Ecto neural progenitor cell (in vitro differentiated cells): ENCODE measurements around the gene ENOX1.
"Not testable (repeated sequence)": the region's sequence is repeated elsewhere in the genome, so short reads cannot be mapped to it uniquely, and the experiment has no call there.

Source experiments
- DNase-seq: peaks from one replicate; pipeline ENCODE4 v3.0.0-alpha.2; 2018; ENCODE audit warnings: low spot score

Gene ENOX1

GRCh38 chr13:43203781-43204180 is 583.0 kb downstream of the ENOX1 start:
- DNase-seq = no peak

GRCh38 chr13:43200736-43201135 is 586.0 kb downstream of the ENOX1 start:
- no peak for DNase-seq

DNA sequence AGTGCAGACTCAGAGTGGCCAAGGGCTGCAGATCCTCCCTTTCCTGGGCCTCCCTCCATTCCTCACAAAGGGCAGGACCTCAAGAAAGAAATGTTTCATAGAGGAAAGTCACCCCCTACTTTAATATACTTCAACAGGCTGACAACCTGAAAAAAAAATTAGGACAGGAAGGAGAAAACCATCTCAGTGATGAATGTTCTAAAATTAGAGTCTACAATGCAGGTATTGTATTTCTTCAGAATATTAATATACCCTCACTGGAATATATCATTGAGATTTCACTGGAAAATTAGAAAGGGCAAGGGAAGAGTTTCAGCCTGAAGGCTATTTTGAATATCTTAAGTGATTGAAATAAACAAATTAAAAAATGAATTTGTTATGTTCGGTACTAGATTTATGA is 586.5 kb downstream of the ENOX1 start:
- DNase-seq = no peak

- no peak for DNase-seq
Observed at GRCh38 chr13:43196750-43197370, 589.9 kb downstream of the ENOX1 start.

DNA sequence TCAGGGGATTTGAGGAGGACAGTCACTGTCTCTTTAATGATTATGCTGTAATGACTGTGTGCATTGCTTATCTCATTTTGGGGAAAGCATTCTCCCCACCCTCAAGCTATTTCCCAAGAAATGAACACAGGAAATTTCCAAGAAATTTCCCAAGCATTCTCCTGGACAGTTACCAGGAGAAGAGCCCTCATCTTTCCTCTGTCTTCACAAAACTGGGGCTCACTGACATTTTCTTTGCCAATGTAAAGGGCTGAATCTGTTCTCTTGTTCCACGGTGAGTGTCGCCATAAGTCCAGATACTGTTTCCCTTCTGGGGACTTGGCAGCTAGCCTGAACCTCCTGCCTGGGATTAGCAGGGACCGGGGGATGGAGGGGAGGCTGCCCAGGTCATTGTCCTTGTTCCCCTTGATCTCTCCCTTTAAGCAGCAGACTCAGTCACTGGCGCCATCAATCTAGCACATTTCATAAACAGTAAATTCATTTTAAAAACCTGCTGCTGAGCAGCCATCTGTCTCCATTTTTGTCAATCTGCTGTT is 590.6 kb downstream of the ENOX1 start:
- no peak for DNase-seq

- no peak for DNase-seq
Observed at GRCh38 chr13:43195551-43195950, 591.2 kb downstream of the ENOX1 start.

GRCh38 chr13:43195112-43195511 is 591.7 kb downstream of the ENOX1 start:
- no peak for DNase-seq

DNA sequence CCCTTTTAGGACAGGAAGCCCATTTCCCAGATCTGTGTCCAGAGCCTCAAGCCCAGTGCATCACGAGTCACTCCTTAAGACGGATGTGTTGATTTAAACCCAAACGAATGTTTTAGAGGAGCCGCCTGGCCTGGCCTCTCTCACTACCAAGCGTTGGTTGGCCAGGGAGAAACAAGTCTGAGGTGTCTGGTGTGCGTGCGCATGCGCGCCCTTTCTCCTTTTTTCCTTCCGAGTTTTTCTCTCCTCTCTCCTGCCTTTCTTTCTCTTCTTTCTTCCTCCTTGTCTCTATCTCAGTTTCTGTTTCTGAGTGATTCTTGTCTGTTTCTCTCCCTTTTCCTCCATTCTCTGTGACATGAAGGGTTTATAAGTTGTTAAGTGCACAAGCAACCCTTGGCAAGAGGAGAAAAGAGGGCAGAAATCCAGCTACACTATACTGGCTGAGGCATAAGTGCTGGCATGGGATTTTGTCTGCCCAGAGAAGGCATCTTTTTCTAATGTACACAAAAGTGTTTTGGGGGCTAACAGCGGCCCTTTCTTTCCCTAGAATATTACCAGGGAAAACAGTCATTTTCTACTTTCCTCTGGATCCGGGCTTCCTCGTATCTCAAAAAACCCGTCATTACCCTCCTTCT is 592.9 kb downstream of the ENOX1 start:
- DNase-seq = no peak

DNA sequence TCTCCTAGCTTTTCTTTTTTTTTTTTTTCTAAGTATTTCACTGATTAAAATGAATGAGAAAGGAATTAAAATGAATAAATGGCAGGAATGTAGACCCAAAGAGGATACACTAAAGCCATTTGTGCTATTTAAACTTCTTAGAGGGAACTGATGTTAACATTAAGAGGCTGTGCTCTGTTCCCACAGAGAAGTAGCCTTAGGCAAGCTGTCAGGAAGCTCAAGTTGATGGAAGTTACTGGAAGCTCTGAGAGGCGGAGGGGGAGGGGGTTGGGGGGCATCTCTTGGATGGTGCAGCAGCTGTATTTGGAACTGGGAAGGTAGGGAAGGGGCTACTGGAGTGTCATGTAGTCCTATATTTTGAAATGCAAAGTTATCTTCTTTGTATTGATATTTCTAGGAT is 595.2 kb downstream of the ENOX1 start:
- DNase-seq = no peak

GRCh38 chr13:43185226-43185625 is 601.5 kb downstream of the ENOX1 start:
- DNase-seq = no peak

DNA sequence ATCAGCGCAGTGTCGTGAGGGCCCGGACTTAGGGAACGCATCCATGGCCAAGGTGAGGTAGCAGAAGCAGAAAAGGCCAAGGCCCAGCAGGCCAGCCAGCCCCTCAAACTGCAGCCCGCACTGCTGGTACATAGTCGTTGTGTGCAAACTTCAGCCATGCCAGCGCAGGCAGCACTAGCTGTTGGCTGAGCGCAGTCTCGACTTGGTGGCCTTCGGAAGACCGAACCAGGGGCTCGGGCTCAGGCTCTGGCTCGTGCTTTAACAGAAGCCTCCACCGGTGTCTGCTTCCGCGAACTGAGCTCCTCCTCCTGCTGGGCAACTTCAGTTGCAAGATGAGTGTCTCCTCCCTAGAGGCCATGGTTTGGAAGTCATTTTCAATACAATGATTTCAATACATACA is 605.9 kb downstream of the ENOX1 start:
- DNase-seq = no peak

DNA sequence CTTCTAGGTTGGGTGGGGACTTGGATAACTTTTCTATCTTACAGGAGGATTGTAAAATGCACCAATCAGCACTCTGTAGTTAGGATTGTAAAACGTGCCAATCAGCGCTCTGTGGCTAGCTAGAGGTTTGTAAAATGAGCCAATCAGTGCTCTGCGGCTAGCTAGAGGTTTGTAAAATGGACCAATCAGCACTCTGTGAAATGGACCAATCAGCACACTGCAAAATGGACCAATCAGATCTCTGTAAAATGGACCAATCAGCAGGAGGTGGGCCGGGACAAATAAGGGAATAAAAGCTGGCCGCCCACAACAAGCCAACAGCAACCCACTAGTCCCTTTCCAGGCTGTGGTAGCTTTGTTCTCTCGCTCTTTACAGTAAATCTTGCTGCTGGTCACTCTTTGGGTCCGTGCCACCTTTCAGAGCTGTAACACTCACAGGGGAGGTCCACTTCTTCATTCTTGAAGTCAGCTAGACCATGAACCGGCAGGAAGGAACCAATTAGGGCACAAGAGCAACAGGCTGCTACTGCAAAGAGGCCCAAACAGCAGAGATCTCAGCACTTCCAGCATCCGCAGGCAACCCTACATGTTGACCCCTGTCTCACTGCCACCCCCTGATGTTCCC is 606.6 kb downstream of the ENOX1 start:
- DNase-seq = no peak

GRCh38 chr13:43171489-43171888 is 615.3 kb downstream of the ENOX1 start:
- no peak for DNase-seq

- DNase-seq = no peak
Observed at GRCh38 chr13:43170506-43170905, 616.3 kb downstream of the ENOX1 start.

DNA sequence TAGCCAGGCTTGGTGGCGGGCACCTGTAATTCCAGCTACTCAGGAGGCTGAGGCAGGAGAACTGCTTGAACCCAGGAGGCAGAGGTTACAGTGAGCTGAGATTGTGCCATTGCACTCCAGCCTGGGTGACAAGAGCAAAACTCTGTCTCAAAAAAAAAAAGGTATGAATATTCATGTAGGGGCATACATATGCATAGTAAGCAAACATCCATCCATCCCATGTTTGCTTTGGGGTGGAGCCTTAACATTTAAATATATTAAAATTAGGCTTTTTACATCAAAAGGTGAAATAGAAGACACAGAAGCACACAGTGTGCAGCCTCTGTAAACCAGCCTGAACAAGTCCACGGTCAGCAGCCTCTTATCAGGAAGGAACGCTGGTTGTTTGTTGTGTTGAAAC is 618.3 kb downstream of the ENOX1 start:
- not testable (repeated sequence) for DNase-seq

GRCh38 chr13:43167731-43168130 is 619.0 kb downstream of the ENOX1 start:
- no peak for DNase-seq

GRCh38 chr13:43166644-43167457 is 619.9 kb downstream of the ENOX1 start:
- no peak for DNase-seq
